ENCODE measurements around the gene DDX1.

- no peak for TF ChIP-seq EZH2 (IDR thresholded peaks at IDR 0.05; ENCODE audit: low read length, missing control alignments)
- TF ChIP-seq CTCF (conservative IDR thresholded peaks at IDR 0.05 in 1 of 2, IDR thresholded peaks at IDR 0.05 in 1 of 2; ENCODE audit: low read depth in 1 of 2, low read length in 2 of 2) = no peak
These were observed 27.4 kb downstream of the DDX1 start for GRCh38 chr2:15619076-15619475.
